ENCODE measurements around the gene GPR62. TPM values are rescaled to one million over a fixed set of nuclear protein-coding genes. Genes with fewer than 3 reads are reported as not detected.

GPR62 gene
- polyA plus RNA-seq, 3 donors = not detected

GRCh38 chr3:51977446-51978142, 22.4 kb downstream of the GPR62 start:
- H3K9me3 Mint-ChIP-seq = peaks cover 0 to 2% (median 0%) of the 10 kb centered on the region in 7 donors
- H3K27me3 Mint-ChIP-seq (ENCODE audit: low read depth in 3 of 3) = peaks cover 0 to 4% (median 3%) of the 10 kb centered on the region in 3 donors
- intact Hi-C loops (cut with micrococcal nuclease) = no loop called here
- peaks cover 45% of the 10 kb centered on the region for H3K4me1 Mint-ChIP-seq
- no peak overlapping the region for H3K9ac ChIP-seq (ENCODE audit: insufficient read depth, low read length, poor library complexity, severe bottlenecking)
- WGBS (ENCODE audit: insufficient coverage) = 77% methylated on average over 5 of the region's 9 CpGs
- peaks cover 0 to 7% of the 10 kb centered on the region in 2 donors for H3K36me3 Mint-ChIP-seq
- H3K27ac ChIP-seq (ENCODE audit: low read depth in 1 of 2, low read length in 2 of 2) = no peak overlapping the region
- peak overlapping the region in 1 of 2 donors; percentile 47 for H3K4me3 Mint-ChIP-seq
- no peaks in the 10 kb centered on the region for H4K20me1 ChIP-seq (ENCODE audit: insufficient read depth, low read length)
- peaks cover 5% of the 10 kb centered on the region for H3K79me2 ChIP-seq (ENCODE audit: insufficient read depth, low read length)
- no peak for DNase-seq
- TF ChIP-seq CTCF (IDR thresholded peaks at IDR 0.05) = no peak
- no peaks in the 10 kb centered on the region for H3K27me3 ChIP-seq (ENCODE audit: control insufficient read depth in 2 of 2, insufficient read depth in 2 of 2, low read length in 2 of 2)
- no peak overlapping the region for H2AFZ ChIP-seq (ENCODE audit: insufficient read depth, low read depth, low read length, poor library complexity, severe bottlenecking)
- H3K4me2 ChIP-seq (replicated peaks; ENCODE audit: extremely low read depth, low read length, poor library complexity, severe bottlenecking) = no peak overlapping the region
- H3K4me3 ChIP-seq (replicated peaks in 1 of 3; ENCODE audit: low read depth in 2 of 3, low read length in 3 of 3) = no peak overlapping the region
- no peaks in the 10 kb centered on the region for H3K9me3 ChIP-seq (replicated peaks in 1 of 2; ENCODE audit: control insufficient read depth in 1 of 2, insufficient read depth in 1 of 2, low read length in 2 of 2)
- no peaks in the 10 kb centered on the region for H3K36me3 ChIP-seq (replicated peaks in 1 of 2; ENCODE audit: control insufficient read depth in 1 of 2, insufficient read depth in 2 of 2, low read length in 2 of 2)
- H3K27ac Mint-ChIP-seq = no peak overlapping the region
- H3K4me1 ChIP-seq (ENCODE audit: control insufficient read depth in 1 of 2, insufficient read depth in 2 of 2, low read length in 2 of 2) = peaks cover 34 to 40% of the 10 kb centered on the region in 2 donors

DNA sequence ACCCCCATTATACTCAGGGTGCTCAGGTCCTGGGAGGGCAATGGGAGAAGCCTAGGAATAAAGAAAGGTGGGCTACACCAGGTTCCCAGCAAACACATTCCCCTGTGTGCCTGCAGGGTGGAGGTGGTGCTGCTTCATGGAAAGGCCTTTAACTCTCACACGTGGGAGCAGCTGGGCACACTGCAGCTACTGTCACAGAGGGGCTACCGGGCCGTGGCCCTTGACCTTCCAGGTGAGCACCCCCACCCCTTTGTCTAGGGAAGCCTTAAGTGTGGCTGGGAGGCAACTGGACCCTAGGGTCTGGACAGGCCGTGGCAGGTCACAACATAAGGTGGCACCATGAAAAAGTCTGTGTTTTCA, 22.9 kb downstream of the GPR62 start:
- Histone ChIP-seq H3K9ac (ENCODE audit: insufficient read depth, low read length, poor library complexity, severe bottlenecking) (no peak overlapping the region), H2AFZ (ENCODE audit: insufficient read depth, low read depth, low read length, poor library complexity, severe bottlenecking) (no peak overlapping the region), H3K4me1 (ENCODE audit: control insufficient read depth in 1 of 2, insufficient read depth in 2 of 2, low read length in 2 of 2) (peaks cover 36 to 44% of the 10 kb centered on the region in 2 donors), H3K79me2 (ENCODE audit: insufficient read depth, low read length) (peaks cover 5% of the 10 kb centered on the region), H3K4me3 (replicated peaks in 1 of 3; ENCODE audit: low read depth in 2 of 3, low read length in 3 of 3) (no peak overlapping the region), H3K9me3 (replicated peaks in 1 of 2; ENCODE audit: control insufficient read depth in 1 of 2, insufficient read depth in 1 of 2, low read length in 2 of 2) (no peaks in the 10 kb centered on the region), H3K36me3 (replicated peaks in 1 of 2; ENCODE audit: control insufficient read depth in 1 of 2, insufficient read depth in 2 of 2, low read length in 2 of 2) (no peaks in the 10 kb centered on the region), H3K27me3 (ENCODE audit: control insufficient read depth in 2 of 2, insufficient read depth in 2 of 2, low read length in 2 of 2) (no peaks in the 10 kb centered on the region), H3K27ac (ENCODE audit: low read depth in 1 of 2, low read length in 2 of 2) (no peak overlapping the region), H3K4me2 (replicated peaks; ENCODE audit: extremely low read depth, low read length, poor library complexity, severe bottlenecking) (no peak overlapping the region), H4K20me1 (ENCODE audit: insufficient read depth, low read length) (no peaks in the 10 kb centered on the region)
- TF ChIP-seq CTCF (IDR thresholded peaks at IDR 0.05) = no peak
- no peak for DNase-seq
- no CpG with 5 or more reads among the region's 4 CpGs for WGBS (ENCODE audit: insufficient coverage)
- Mint-ChIP-seq H3K27me3 (ENCODE audit: low read depth in 3 of 3) (peaks cover 0 to 4% (median 3%) of the 10 kb centered on the region in 3 donors), H3K4me1 (peaks cover 48% of the 10 kb centered on the region), H3K4me3 (no peak overlapping the region), H3K36me3 (peaks cover 0 to 7% of the 10 kb centered on the region in 2 donors), H3K27ac (no peak overlapping the region), H3K9me3 (peaks cover 0 to 2% (median 0%) of the 10 kb centered on the region in 7 donors)
- intact Hi-C loops (cut with micrococcal nuclease) = no loop called here
